ENCODE measurements around the gene TIGIT. TPM values are rescaled to one million over a fixed set of nuclear protein-coding genes. Genes with fewer than 3 reads are reported as not detected.

Gene TIGIT
- total RNA-seq (2021) = not detected in 2 replicates
- long read RNA-seq, partial matches to known transcripts = 0 of 1 reads
- long read RNA-seq, other reads (novel, unspliced or antisense) = 1 of 1 reads

GRCh38 chr3:114293838-114294535 lies at the start of gene TIGIT:
TSS of gene TIGIT (plus strand) at chr3:114294028. CDS start at chr3:114294062, 34 bp downstream.
- no peaks in the 10 kb centered on the region; the same call in 1 of the 2 replicates for H3K27me3 Mint-ChIP-seq (ENCODE audit: low read depth)
- Histone ChIP-seq H3K4me1 (ENCODE audit: insufficient read depth, low read length) (peaks cover 4% of the 10 kb centered on the region; the same call in 1 of the 2 replicates), H4K5ac (ENCODE audit: insufficient read length, low read depth, low read length) (no peak within 1 kb of the TSS), H3K14ac (ENCODE audit: insufficient read depth, low read length) (no peak within 1 kb of the TSS), H3K56ac (ENCODE audit: insufficient read length, low read depth, low read length) (no peak within 1 kb of the TSS), H3K9ac (ENCODE audit: extremely low read depth, insufficient read length, low read length) (no peak within 1 kb of the TSS), H3K79me2 (ENCODE audit: insufficient read depth, low read length) (no peaks in the 10 kb centered on the region), H3K4ac (ENCODE audit: low read depth, low read length) (no peak within 1 kb of the TSS), H3K27me3 (ENCODE audit: insufficient read depth, low read length) (no peaks in the 10 kb centered on the region), H4K91ac (ENCODE audit: insufficient read length, low read depth, low read length) (no peak within 1 kb of the TSS), H3T11ph (ENCODE audit: low read length) (no peak within 1 kb of the TSS), H3K18ac (ENCODE audit: insufficient read length, low read depth, low read length) (no peak within 1 kb of the TSS), H3K27ac (ENCODE audit: insufficient read length, low read depth, low read length) (no peak within 1 kb of the TSS), H2AFZ (ENCODE audit: low read length) (no peak within 1 kb of the TSS), H3K79me1 (ENCODE audit: insufficient read depth, low read depth, low read length, poor library complexity, severe bottlenecking) (no peaks in the 10 kb centered on the region), H2BK15ac (ENCODE audit: low read depth, low read length) (no peak within 1 kb of the TSS), H2BK5ac (ENCODE audit: insufficient read length, low read length) (no peak within 1 kb of the TSS), H3K23me2 (ENCODE audit: insufficient read length, low read depth, low read length, poor library complexity, severe bottlenecking) (no peaks in the 10 kb centered on the region), H3K4me2 (ENCODE audit: insufficient read depth, insufficient read length, low read length) (no peak within 1 kb of the TSS), H4K20me1 (ENCODE audit: control insufficient read depth, insufficient read depth, insufficient read length) (peaks cover 2% of the 10 kb centered on the region), H2BK120ac (ENCODE audit: low read depth, low read length, poor library complexity, severe bottlenecking) (no peak within 1 kb of the TSS), H4K8ac (replicated peaks; ENCODE audit: insufficient read length, low read depth, low read length) (no peak within 1 kb of the TSS), H2BK12ac (ENCODE audit: insufficient read length, low read depth, low read length) (no peak within 1 kb of the TSS), H2BK20ac (ENCODE audit: low read depth, low read length, poor library complexity, severe bottlenecking) (no peak within 1 kb of the TSS), H2AK5ac (ENCODE audit: insufficient read length, low read length) (no peak within 1 kb of the TSS), H3K23ac (ENCODE audit: insufficient read length, low read depth, low read length) (no peak within 1 kb of the TSS), H3K9me3 (ENCODE audit: control insufficient read depth, low read depth, low read length) (no peaks in the 10 kb centered on the region)
- no CpG with 5 or more reads among the region's 7 CpGs for WGBS (ENCODE audit: extremely low coverage, insufficient read length, low lambda C conversion rate)
- H3K27ac Mint-ChIP-seq = peak within 1 kb of the TSS in 1 of 3 experiments; percentile 76; a peak in 1 of 7 replicates
- no peaks in the 10 kb centered on the region for H3K36me3 Mint-ChIP-seq (ENCODE audit: insufficient read depth in 1 of 3, low read depth in 3 of 3)
- TF ChIP-seq, protein P1, sequence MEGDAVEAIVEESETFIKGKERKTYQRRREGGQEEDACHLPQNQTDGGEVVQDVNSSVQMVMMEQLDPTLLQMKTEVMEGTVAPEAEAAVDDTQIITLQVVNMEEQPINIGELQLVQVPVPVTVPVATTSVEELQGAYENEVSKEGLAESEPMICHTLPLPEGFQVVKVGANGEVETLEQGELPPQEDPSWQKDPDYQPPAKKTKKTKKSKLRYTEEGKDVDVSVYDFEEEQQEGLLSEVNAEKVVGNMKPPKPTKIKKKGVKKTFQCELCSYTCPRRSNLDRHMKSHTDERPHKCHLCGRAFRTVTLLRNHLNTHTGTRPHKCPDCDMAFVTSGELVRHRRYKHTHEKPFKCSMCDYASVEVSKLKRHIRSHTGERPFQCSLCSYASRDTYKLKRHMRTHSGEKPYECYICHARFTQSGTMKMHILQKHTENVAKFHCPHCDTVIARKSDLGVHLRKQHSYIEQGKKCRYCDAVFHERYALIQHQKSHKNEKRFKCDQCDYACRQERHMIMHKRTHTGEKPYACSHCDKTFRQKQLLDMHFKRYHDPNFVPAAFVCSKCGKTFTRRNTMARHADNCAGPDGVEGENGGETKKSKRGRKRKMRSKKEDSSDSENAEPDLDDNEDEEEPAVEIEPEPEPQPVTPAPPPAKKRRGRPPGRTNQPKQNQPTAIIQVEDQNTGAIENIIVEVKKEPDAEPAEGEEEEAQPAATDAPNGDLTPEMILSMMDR (conservative IDR thresholded peaks at IDR 0.05) = no peak
- H3K9me3 Mint-ChIP-seq = no peaks in the 10 kb centered on the region
- no peak for DNase-seq
- no peak within 1 kb of the TSS for H3K4me3 Mint-ChIP-seq
- H3K4me1 Mint-ChIP-seq = peaks cover 8 to 19% of the 10 kb centered on the region in 2 experiments
